GM21381 (cell line): Measurements from ENCODE around the gene GPLD1.

Experiments used
- ATAC-seq: cut with Tn5 transposase; IDR thresholded peaks from one replicate; pipeline ENCODE4 v1.9.1; 2021; ENCODE audit warnings: mild to moderate bottlenecking, moderate library complexity; ENCODE audit not compliant: unreplicated experiment

GPLD1 gene

DNA sequence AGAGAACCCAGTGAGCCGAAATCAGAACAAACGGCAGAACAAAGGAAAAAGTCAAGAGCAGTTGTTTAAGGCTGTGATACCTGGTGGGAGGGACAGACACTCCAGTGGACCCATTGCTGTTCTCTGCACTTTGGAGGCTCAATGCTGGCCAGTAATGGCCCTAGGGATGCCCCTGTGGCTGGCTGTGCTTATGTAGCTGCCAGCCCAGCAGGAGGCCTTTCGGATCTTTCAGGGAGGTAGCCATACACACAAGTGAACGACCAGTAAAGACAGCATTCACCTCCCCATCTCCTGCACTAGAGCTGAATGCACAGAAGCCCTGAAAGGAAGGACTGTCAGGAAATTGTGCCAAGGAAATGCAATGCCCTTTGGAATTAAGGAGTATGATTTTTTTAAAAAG, 34.3 kb downstream of the GPLD1 start:
- ATAC-seq = no peak

DNA sequence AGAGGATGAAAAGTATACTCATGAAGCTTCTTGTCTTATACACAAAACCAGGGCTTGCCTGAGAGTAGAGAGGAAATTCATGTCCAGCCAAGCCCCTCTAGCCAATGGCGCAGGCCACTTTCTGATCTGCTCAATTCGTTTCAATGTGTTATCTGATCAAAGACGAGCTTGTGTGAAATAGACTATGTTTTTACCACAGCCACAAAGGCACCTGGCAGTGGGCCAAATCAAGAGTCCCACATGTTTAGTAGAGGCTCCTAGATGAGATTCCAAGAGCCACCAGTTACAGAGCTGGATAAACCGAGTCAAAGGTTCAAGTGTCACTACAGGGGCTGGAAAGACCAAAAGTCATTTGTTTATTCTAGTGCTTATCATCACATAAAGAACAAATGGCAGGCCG, 34.9 kb downstream of the GPLD1 start:
- no peak for ATAC-seq

DNA sequence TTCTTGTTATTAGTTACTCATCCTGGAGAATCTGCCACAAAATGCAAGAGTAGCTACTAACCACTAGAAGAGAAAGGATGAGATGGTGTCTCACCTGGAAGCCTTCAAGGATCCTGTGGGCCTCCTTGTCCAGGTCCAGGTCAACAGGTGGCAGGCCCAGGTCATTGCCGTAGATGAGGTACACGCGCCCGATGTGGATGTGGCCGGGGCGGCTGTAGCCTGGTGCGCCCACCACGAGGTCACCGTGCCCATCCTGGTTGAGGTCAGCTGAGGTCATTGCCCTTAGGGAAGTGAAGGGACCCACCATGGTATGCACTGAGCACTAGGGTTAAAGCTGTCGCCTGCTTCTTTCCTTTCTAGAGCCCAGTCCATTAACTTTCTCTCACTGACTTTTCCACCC, 35.5 kb downstream of the GPLD1 start:
- ATAC-seq = no peak

DNA sequence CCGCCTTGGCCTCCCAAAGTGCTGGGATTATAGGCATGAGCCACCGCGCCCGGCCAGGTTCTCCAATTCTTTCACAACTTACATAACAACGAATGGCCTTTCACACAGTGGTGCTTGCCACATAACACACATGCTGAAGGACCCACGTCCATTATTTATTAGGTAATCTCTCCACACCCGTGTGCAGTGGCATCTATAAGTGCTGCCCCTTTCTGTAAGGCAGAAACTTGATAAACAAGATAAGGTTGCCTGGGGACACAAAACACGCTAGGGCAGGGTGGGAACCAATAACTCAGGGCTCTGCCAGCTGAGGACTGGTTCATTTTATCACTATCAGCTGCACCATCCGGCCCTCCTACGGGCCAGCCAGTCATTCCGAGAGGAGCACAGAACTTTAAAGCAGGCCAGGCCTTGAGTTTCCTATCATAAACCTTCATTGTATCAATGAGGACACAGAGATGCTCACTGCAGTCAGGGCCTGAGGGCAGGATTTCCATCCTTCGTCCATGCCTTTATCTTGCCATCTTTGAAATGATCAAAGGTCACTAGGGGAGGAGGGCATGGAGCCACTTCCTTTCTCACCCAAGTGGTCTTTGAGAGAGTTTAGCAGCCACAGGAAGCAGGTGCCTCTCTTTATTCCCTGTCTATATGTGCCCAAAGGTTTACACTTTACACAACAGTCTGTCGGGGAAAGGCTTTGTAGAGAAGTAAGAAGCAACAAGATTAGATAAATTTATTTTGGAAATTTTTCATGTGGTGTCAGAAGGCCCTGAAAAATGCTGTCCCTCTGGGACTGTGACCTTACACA, 37.6 kb downstream of the GPLD1 start:
- no peak for ATAC-seq

DNA sequence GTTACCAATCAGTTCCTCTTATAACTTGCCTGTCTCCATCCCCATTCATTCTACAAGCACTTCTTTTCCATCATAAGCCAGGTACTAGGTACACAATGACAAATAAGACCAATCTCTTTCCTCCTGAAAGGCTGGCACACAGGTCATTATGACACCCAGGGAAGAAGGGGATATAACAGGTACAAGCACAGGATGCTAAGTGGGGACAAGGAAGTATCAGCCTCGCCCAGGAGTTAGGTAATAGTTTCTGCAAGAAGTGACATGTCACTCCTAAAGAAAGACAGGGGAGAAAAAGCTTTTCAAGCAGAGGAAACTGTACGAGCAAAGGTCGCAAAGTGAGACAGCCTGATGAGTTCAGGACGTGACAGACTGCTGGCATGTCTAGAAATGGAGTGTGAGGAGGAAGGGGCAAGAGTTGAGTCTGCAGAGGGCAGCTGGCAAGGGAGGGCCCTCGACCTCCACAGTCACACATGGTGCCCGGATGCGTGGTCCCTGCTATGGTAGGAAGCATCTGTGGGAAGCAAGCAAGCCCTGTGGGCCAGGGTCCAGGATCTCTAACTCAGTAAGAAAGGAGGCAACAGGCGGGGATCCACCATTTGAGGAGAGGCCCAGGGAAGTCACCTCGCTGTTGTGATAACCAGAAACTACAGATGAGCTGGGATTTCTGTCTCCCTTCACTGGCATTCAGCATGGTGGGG, 40.4 kb downstream of the GPLD1 start:
- no peak for ATAC-seq

DNA sequence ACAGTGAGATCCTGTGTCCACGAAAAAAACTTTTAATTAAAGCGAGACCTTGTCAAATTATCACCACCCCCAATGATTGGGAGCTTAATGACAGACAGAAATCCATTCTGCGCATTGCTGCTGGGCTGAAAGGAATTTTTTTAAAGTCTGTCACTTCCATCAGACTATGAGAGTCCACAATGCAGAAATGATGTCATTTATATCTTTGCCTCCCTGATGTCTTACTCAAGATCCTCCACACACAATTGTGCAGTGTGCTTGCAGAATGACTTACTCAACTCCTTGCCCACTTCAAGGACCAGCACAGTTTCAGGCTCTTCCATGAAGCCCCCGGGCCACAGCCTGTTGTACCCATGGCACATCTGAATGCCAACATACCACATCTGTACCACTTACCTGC, 41.0 kb downstream of the GPLD1 start:
- no peak for ATAC-seq

DNA sequence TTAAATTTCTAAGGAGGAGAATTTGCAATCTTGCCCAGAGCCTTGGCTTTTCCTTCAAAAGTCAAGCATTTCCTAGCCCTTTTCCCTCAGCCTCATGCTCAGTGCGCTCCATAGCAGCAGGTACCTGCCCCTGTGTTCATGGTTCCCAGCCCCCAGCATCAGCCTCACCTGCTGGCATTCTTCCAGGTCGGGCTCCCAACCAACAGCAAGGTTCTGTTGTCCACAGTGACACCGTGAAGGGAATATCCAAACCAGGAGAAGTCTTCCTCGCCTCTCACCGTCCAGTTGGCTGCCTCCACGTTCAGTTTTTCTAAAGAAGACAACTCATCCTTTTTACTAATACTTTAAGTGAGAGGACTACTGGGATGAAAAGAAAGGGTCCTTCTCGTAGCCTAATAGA, 42.7 kb downstream of the GPLD1 start:
- no peak for ATAC-seq

DNA sequence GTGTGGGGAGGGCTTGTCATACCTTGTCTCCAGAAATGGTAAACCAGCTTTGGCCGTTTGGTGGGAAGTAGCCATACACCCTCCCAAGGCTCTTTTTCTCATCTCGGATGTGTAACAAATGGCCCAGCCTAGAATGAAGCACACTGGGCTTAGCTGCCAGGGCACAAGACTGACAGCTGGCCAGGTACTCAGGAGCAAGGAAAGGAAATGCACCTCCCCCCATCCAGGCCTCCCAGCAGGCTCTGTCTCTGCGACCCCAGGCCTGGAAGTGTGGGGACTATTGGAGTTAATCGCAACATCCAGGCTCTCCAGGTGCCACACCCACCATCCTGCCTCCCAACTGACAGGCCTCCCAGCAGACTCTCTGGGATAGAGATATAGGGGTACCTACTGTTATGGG, 43.7 kb downstream of the GPLD1 start:
- ATAC-seq = no peak

DNA sequence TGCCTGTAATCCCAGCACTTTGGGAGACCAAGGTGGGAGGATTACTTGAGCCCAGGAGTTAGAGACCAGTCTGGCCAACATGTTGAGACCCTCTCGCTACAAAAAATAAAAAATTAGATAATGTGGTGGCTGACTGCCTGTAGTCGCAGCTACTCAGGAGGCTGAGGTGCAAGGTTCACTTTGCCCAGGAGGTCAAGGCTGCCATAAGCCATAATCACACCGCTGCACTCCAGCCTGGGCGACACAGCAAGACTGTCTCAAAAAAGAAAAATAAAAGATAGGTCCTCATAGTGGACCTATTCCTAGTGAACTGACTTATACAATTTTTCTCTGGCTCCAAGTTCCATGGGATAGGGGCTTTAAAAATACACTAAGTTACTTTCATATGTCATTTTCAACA, 44.8 kb downstream of the GPLD1 start:
- ATAC-seq = no peak

DNA sequence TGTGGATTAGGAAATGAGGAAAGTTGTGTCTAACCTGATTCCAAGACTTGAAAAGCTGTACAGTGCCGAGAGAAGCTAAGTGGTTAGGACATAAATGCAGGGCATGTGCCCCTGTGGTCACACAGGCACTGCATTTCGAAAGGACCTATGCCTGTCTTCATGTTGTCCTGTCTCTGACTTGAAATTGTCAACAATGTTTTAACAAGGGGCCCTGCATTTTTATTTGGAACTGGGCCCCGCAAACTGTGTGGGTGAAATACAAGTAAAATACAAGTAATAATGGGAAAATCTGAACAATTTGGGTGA, 47.8 kb downstream of the GPLD1 start:
- ATAC-seq = no peak

DNA sequence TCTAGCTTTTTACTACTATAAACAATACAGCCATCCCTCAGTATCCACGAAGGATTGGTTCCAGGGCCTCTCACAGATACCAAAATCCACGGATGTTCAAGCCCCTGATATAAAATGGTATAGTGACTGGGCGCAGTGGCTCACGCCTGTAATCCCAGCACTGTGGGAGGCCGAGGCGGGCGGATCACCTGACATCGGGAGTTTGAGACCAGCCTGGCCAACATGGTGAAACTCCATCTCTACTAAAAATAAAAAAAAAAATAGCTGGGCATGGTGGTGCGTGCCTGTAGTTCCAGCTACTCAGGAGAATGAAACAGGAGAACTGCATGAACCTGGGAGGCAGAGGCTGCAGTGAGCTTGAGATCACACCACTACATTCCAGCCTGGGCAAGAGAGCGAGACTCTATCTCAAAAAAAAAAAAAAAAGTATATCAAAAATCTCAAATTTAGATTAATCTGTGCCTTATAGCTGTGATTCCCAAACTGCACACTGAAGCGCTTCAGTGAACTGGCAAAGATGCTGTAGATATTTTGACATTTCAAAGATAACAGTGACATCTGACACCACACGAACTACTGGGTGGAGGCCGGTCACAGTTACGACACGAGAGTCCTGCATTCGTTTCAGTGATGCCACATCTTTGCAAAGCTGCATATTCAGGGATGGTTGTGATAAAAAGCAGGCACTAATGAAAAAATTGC, 48.3 kb downstream of the GPLD1 start:
- ATAC-seq = no peak

DNA sequence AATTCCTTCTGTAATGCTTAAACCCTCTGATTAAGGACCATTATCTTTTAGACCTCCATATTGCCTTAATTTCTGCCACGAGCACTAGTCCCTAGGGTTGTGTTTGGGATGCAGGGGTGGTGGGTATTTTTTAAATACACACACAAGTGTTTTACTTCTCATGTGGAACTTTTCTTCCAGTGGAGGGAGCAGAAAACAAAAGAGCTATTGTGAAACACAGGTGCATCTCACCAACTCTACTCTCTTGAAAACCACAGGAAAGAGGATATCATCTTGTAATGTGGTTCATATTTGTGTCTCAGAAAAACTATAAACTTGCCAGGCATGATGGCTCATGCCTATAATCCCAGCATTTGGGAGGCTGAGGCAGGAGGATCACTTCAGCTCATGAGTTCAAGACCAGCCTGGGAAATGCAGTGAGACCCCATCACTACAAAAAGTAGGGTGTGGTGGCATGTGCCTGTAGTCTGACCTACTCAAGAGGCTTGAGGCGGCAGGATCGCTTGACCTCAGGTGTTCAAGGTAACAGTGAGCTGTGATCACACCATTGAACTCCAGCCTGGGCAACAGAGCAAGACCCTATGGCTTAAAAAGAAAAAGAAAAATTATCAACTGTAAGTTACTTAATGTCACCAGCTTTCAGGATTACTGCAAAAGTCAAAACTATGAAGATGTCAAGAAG, 49.4 kb downstream of the GPLD1 start:
- ATAC-seq = no peak

DNA sequence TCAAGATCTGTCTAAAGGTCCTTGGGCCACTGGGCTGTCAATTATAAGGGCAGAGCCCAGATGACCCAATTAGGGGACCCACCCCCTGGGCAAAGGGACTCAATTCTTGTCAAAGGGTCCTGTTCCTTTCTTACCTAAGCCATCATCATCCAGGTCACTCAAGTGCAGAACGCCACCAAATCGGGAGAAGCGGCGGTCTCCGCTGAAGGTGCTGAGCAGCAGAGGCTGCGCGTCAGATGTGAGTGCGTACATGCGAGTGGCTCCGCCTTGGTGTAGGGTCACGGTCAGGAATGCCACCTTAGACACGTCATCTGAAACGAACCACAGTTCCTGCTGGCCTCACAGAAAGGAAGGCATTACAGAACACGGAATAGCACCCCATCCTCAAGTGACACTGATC, 52.4 kb downstream of the GPLD1 start:
- ATAC-seq = no peak

DNA sequence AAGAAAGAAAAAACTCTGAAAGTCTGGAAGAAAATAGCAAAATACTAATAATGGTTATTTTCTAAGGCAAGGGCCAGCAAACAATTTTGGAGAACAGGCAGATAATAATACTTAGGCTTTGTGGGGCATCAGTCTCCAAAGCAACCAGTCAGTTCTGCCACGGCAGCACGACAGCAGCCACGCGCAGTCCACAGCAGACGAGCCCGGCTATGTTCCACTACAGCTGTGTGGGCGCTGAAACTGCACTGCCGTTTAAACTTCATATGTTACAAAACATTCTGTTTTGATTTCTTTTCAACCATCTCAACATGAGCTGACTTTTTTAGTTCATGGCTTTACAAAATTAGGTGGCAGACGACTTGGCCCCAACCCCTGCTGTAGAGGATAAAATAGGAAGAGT, 56.8 kb downstream of the GPLD1 start:
- ATAC-seq = no peak

DNA sequence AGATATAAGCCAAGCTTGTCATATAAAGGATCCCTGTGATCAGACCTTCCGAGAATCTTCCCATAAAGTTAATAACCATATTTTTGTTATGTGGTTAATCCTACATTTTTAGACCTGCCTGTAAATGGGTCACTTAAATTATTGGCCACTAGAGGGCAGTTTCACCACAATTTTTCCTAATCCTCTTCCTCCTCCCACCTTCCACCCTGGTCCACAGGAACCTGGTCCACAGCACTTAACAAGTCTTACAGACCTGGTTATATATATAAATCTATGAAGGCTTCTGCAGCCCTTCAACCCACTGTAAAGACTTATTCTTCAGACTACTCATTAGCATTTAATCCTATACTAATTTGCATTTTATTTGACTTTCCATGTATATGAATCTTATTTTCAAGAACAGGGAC, 58.3 kb downstream of the GPLD1 start:
- ATAC-seq = no peak

DNA sequence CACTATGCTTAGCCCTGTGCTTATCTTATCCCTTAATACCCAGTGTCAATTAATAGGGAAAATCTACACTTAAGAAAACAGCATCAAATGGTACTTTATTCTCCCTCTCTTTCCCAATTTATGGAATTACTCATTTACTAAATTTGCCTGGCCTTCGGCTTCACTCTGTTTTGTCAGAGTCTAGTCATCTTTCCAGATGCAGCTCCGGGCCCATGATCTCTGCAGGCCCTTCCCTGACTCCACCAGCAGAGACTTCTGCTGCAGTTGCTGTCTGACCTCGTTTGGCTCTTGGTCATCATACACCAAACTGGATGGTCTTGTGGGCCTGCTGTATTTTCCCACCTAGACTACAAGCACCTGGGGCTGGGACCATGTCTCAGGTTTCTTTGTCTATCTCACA, 59.3 kb downstream of the GPLD1 start:
- no peak for ATAC-seq

DNA sequence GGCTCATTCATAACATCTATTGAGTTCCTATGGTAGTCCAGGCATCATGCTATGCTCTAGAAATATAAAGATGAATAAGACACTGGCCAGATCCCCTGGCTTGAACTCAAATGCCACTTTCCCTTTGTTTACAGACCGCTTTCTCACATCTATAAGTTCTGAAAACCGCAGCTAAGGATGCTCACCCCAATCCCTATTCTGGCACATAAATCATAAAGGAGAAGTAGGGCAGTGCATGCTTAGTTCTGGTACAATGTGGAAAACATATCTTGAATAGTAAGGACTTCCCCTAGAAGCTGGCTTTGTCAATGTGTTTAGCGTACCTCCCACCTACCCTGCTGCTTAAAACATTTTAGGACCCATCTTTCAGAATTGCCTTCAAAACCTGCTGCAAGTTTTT, 60.2 kb downstream of the GPLD1 start:
- ATAC-seq = no peak

DNA sequence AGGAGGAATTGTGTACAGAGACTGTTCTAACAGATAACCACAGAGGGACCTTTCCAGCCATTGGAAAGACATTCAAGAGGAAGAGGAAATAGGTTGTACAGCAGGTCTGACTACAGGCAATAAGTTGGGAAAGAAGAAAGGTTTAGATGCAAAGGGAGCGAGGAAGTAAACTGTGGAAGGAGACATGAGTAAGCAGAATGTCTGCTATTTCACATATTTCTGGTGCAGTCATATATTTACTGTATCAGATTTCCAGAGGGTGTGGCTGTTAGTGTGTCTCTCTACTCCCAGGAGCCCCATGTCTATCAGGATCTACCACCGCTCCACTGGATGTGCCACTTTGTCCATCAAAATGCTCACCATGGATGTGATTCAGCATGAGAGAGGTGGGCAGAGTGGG, 60.8 kb downstream of the GPLD1 start:
- no peak for ATAC-seq

DNA sequence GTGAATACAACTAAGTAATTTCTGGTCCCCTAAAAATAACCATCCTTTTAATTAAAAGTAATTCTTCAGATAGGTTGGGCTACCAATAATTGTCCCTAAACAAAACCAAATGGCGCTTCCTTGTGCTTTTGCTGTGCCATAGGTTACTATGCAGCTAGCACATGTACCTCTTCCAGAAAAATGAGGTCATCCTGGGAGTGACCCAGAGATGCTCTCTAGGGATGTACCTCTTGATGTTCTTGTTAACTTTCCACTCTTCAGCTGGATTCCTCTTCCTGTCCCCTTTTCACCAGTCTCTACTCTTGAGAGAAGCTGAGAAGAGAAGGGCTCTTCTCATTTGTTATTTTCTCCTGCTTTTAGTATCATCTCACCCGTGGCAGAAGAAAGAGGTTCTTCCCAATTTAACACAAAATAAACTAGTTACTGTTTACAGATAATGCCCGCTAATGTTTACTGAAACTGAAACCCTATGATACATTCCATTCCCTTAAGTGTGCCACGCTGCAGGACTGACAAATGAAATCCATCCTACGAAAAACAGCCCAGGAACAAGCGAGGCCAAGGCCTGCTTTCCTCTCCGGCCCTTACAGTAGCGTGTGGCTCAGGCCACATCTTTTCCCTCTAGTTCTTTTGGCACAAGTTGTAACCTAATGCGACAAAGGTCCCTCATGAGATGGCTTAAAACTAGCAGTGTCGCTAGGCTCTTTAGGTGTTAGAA, 62.5 kb downstream of the GPLD1 start:
- no peak for ATAC-seq

DNA sequence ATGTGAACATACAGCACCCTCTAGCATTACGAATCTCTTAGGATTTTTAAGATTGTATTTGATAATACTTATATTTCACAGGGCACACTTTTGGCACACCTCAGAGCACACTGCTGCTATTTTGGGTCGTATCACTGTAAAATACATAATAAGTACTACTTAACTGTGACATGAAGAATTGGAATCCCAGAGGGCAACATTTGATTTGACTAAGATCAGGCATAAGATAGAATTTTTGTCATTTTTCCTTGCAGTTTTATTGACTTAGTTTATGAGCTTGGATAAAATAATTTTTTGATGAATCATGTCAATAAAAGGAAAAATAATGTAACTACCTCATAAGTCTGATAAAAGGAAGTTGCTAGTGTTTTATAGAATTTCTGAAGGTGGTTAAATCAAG, 64.3 kb downstream of the GPLD1 start:
- ATAC-seq = no peak

DNA sequence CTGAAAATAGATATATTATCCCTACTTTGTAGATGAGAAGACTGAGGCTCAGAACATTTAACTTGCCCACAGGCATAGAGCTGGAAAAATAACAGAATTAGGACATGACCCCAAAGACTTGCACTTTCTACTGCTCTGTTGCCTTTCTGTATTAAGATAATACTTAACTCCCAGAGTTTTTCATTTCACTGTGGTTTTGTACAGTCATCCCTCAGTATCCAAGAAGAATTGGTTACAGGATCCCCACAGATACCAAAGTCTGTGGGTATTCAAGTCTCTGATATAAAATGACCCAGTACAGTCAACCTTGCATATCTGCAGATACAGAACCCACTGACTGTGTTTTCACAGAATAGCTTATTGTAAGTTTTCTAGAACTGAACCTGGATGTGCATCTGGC, 69.9 kb downstream of the GPLD1 start:
- ATAC-seq = no peak
